Activated T-helper 1 cell treated with anti-CD3 and anti-CD28 coated beads, Interleukin-12 subunit alpha, Interleukin-12 subunit beta, Interleukin-2, Interleukin-4 antibody, amounts not matched to agents 30 ng/mL and 10 ng/mL and 1 ng/mL, durations not matched to agents 14 hours and 24 hours and 36 hours (primary cell): ENCODE measurements around the gene HNF4A. TPM values are rescaled to one million over a fixed set of nuclear protein-coding genes. Genes with fewer than 3 reads are reported as not detected.

Experiments used
- DNase-seq: peaks from one replicate; pipeline ENCODE4 v3.0.0; 2021; ENCODE audit warnings: low spot score
- H3K27ac Mint-ChIP-seq: one replicate; pipeline ENCODE4 v1.8.0; 2021; ENCODE audit warnings: mild to moderate bottlenecking, mixed read lengths
- H3K27me3 Mint-ChIP-seq: one replicate; pipeline ENCODE4 v1.8.0; 2022; ENCODE audit warnings: mild to moderate bottlenecking, moderate library complexity, mixed read lengths; ENCODE audit not compliant: insufficient read depth
- H3K36me3 Mint-ChIP-seq: one replicate; pipeline ENCODE4 v1.8.0; 2021; ENCODE audit warnings: low read depth, mixed read lengths
- H3K4me1 Mint-ChIP-seq: one replicate; pipeline ENCODE4 v1.8.0; 2021; ENCODE audit warnings: low read depth, mixed read lengths
- H3K4me3 Mint-ChIP-seq: one replicate; pipeline ENCODE4 v1.8.0; 2021; ENCODE audit warnings: mild to moderate bottlenecking, moderate library complexity, mixed read lengths
- H3K9me3 Mint-ChIP-seq: one replicate; pipeline ENCODE4 v1.8.0; 2021; ENCODE audit warnings: mixed read lengths
- intact Hi-C: fragments of 100-400 bp; cut with micrococcal nuclease; formaldehyde crosslinking; loops from one replicate; pipeline ENCODE4 v1.15.1; 2024
- total RNA-seq: library from RNA; stranded (reverse); gene quantifications from 2 replicates; pipeline ENCODE4 v1.2.3, GENCODE V29; 2022

HNF4A gene
- total RNA-seq, 1 donor from 2014 or later, result not detected

GRCh38 chr20:44478206-44478605, 122.7 kb downstream of the HNF4A start:
- H3K36me3 Mint-ChIP-seq, result peaks cover 23% of the 10 kb centered on the region
- H3K27ac Mint-ChIP-seq, result no peak overlapping the region
- no peak for DNase-seq
- H3K4me1 Mint-ChIP-seq, result peaks cover 25% of the 10 kb centered on the region
- no peaks in the 10 kb centered on the region for H3K9me3 Mint-ChIP-seq
- H3K27me3 Mint-ChIP-seq, result no peaks in the 10 kb centered on the region
- intact Hi-C loops, result loop anchor here (5.0 kb wide), 1 partner anchor 91 kb away; no protein-coding TSS in a partner anchor
- no peak overlapping the region for H3K4me3 Mint-ChIP-seq

- no peaks in the 10 kb centered on the region for H3K27me3 Mint-ChIP-seq
- DNase-seq, result no peak
- H3K27ac Mint-ChIP-seq, result no peak overlapping the region
- peaks cover 33% of the 10 kb centered on the region for H3K36me3 Mint-ChIP-seq
- peaks cover 25% of the 10 kb centered on the region for H3K4me1 Mint-ChIP-seq
- no peaks in the 10 kb centered on the region for H3K9me3 Mint-ChIP-seq
- H3K4me3 Mint-ChIP-seq, result no peak overlapping the region
- intact Hi-C loops, result loop anchor here (5.0 kb wide), 1 partner anchor 92 kb away; no protein-coding TSS in a partner anchor
Measured at GRCh38 chr20:44479643-44480042, 124.1 kb downstream of the HNF4A start.

GRCh38 chr20:44480097-44480496, 124.6 kb downstream of the HNF4A start:
- intact Hi-C loops, result no loop called here
- Mint-ChIP-seq H3K36me3 (peaks cover 35% of the 10 kb centered on the region), H3K4me1 (peaks cover 24% of the 10 kb centered on the region), H3K27me3 (no peaks in the 10 kb centered on the region), H3K4me3 (no peak overlapping the region), H3K9me3 (no peaks in the 10 kb centered on the region), H3K27ac (no peak overlapping the region)
- no peak for DNase-seq

- intact Hi-C loops, result no loop called here
- no peaks in the 10 kb centered on the region for H3K27me3 Mint-ChIP-seq
- DNase-seq, result no peak
- H3K4me1 Mint-ChIP-seq, result peaks cover 17% of the 10 kb centered on the region
- peaks cover 41% of the 10 kb centered on the region for H3K36me3 Mint-ChIP-seq
- no peak overlapping the region for H3K4me3 Mint-ChIP-seq
- H3K27ac Mint-ChIP-seq, result no peak overlapping the region
- no peaks in the 10 kb centered on the region for H3K9me3 Mint-ChIP-seq
Measured at GRCh38 chr20:44481719-44482416, 126.4 kb downstream of the HNF4A start.

- no peaks in the 10 kb centered on the region for H3K9me3 Mint-ChIP-seq
- H3K27ac Mint-ChIP-seq, result no peak overlapping the region
- H3K36me3 Mint-ChIP-seq, result peaks cover 40% of the 10 kb centered on the region
- intact Hi-C loops, result loop anchor here (1.0 kb wide), 1 partner anchor 122 kb away; no protein-coding TSS in a partner anchor
- no peaks in the 10 kb centered on the region for H3K27me3 Mint-ChIP-seq
- H3K4me1 Mint-ChIP-seq, result peaks cover 12% of the 10 kb centered on the region
- H3K4me3 Mint-ChIP-seq, result no peak overlapping the region
- DNase-seq, result no peak
Measured at GRCh38 chr20:44483112-44483511, 127.6 kb downstream of the HNF4A start.

Other genes with a start within 250 kb of the HNF4A start
- not detected in 2 replicates for gene JPH2, start 168.5 kb upstream of the HNF4A start, total RNA-seq
- 22.0 and 23.4 TPM in 2 replicates for gene OSER1, start 144.9 kb upstream of the HNF4A start, total RNA-seq
- gene GDAP1L1, start 108.4 kb upstream of the HNF4A start, total RNA-seq, result 0.08 TPM in 1 of 2 replicates, not detected in the other
- gene FITM2, start 44.5 kb upstream of the HNF4A start, total RNA-seq, result 2.2 TPM in 2 replicates
- gene R3HDML, start 18.7 kb upstream of the HNF4A start, total RNA-seq, result not detected in 2 replicates
- gene TTPAL, start 120.2 kb downstream of the HNF4A start, total RNA-seq, result 22.9 and 24.7 TPM in 2 replicates
- gene SERINC3, start 166.4 kb downstream of the HNF4A start, total RNA-seq, result 51.3 and 54.6 TPM in 2 replicates
- gene PKIG, start 226.9 kb downstream of the HNF4A start, total RNA-seq, result 1.3 and 2.4 TPM in 2 replicates